ENCODE measurements around the gene TPP1. TPM values are rescaled to one million over a fixed set of nuclear protein-coding genes. Genes with fewer than 3 reads are reported as not detected.
A peak's percentile ranks its signal among the peaks of the same experiment; 100 is the strongest.

The TPP1 gene
- polyA plus RNA-seq, 1 donor from 2014 or later: 163 TPM

DNA sequence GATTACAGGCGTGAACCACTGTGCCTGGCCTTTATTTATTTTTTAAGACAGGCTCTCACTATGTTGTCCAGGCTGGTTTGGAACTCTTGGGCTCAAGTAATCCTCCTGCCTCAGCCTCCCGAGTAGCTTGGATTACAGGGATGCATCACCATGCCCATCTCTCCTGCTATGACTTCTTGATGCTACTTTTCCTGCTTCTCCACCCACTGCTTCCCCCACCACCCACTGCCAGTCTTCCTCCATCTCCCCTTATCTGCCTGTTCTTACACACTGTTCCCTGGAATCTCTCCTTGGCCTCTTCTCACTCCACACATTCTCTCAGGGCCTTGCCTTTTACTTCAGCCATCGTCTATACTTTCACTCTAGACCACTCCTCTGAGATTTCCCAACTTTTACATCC lies 17.3 kb upstream of the TPP1 start:
- no peaks in the 10 kb centered on the region for H3K9me3 Mint-ChIP-seq
- H3K4me1 Mint-ChIP-seq: no peaks in the 10 kb centered on the region
- no peak overlapping the region for H3K4me3 Mint-ChIP-seq
- peaks cover 2% of the 10 kb centered on the region for H3K36me3 Mint-ChIP-seq
- no peaks in the 10 kb centered on the region for H3K27me3 Mint-ChIP-seq
- no peak overlapping the region for H3K27ac Mint-ChIP-seq

DNA sequence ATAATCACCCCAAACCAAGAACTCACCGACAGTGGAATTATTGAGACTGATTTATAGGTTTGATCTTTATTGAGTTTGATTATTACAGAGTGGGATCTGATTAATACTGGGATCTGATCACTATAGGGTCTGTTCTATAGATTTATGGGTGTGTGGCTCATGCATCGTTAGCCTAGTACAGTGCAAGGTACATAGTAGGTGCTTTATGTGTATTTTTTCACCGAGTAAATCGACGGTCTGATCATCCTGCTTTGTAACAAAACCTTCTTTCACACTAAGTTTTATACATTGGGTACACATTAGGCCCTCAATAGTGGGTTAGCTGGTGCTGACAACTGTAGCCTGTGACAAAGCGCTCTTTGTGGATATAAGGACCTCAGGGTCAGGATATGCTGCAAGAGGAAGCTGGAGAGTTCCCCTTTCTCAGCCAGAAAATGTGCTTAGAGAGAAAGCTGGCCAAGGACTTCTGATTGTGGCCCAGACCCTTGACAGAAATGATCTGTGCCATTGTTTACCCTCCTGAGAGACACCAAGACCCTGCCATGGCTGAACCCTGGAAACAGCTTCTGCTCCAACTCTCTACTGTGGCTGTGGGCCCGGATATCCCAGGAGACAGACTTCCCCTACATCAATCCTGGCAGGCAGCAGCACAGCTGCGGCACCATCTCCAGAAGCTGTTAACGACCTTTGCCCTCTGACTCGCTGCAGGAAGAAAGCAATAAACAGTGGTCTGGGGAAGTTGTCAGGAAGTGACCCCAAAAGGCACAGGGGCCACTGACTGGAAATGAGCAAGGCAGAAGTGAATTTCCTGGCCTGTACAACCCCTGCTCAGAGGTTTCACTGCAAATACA lies 16.1 kb upstream of the TPP1 start:
- H3K4me1 Mint-ChIP-seq: no peaks in the 10 kb centered on the region
- peaks cover 2% of the 10 kb centered on the region for H3K36me3 Mint-ChIP-seq
- no peak overlapping the region for H3K4me3 Mint-ChIP-seq
- H3K9me3 Mint-ChIP-seq: no peaks in the 10 kb centered on the region
- H3K27me3 Mint-ChIP-seq: no peaks in the 10 kb centered on the region
- H3K27ac Mint-ChIP-seq: no peak overlapping the region

DNA sequence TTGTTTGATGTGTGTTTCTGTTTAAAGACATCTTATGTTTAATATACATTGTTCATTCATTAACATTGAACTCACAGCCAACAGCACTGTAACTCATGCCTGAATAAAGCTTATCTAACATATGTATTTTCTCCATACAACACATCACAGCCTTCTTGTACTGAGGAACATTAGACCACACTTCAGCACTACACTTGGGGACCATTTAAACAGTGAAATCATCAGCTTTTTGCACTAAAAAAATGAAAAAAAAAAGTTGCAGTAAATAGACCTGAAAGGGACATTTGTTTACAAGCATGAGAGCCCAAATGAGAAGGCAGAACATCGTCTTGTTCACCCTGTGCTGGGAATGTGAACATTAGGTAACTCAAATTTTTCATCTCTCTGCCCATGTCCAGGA lies 15.3 kb upstream of the TPP1 start:
- peaks cover 2% of the 10 kb centered on the region for H3K36me3 Mint-ChIP-seq
- H3K4me1 Mint-ChIP-seq: no peaks in the 10 kb centered on the region
- H3K4me3 Mint-ChIP-seq: no peak overlapping the region
- no peak overlapping the region for H3K27ac Mint-ChIP-seq
- H3K9me3 Mint-ChIP-seq: no peaks in the 10 kb centered on the region
- H3K27me3 Mint-ChIP-seq: no peaks in the 10 kb centered on the region

- H3K36me3 Mint-ChIP-seq: no peaks in the 10 kb centered on the region
- H3K4me3 Mint-ChIP-seq: no peak overlapping the region
- H3K9me3 Mint-ChIP-seq: no peaks in the 10 kb centered on the region
- no peaks in the 10 kb centered on the region for H3K27me3 Mint-ChIP-seq
- H3K4me1 Mint-ChIP-seq: no peaks in the 10 kb centered on the region
- no peak overlapping the region for H3K27ac Mint-ChIP-seq
Observed at GRCh38 chr11:6633422-6634408, 14.5 kb upstream of the TPP1 start.

DNA sequence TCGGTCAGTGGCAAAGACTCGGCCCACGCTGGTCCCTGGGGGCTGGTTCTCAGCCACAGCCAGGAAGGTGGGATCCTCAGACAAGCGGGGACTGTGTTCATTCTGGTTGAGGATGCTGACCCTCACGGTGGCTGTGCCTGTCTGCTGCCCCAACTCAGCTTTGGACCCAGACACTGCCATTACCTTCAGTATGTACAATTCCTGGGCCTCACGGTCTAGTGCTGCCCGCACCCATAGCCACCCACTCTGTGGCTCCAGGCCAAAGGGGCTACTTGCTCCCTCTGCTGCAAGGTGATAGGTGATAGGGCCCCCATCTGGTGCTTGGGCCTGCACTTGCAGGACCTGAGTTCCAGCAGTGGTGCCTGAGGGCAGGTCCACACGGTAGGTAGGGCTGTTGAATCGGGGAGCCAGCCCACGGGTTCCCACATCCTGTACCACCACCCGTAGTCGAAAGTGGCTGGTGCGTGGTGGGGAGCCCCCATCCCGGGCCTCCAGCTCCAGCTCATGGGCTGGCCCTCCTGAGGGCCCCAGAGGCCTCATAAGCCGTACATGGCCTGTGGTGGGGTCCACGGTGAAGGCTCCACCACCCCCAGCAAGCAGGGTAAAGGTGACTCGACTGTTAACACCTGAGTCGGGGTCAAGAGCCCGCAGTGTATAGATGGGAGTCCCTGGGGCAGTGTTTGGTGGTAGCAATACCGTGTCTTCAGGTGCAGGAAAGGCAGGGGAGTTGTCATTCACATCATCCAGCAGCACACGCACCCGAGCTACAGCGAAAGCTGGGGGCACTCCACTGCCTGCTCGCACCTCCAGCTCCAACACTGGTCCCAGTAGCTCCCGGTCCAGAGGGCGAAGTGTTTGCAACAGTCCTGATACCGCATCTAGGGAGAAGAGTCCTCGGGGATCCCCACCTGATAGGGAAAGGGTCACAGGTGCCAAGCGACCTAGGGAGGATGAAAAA lies 13.2 kb upstream of the TPP1 start:
- Mint-ChIP-seq H3K36me3 (no peaks in the 10 kb centered on the region), H3K4me1 (peaks cover 5 to 10% (median 8%) of the 10 kb centered on the region in 3 donors), H3K27me3 (no peaks in the 10 kb centered on the region), H3K4me3 (peak overlapping the region in 1 of 4 donors; percentile 78), H3K27ac (peak overlapping the region in 1 of 3 donors; percentile 47), H3K9me3 (no peaks in the 10 kb centered on the region)

- Mint-ChIP-seq H3K27me3 (no peaks in the 10 kb centered on the region), H3K36me3 (no peaks in the 10 kb centered on the region), H3K4me3 (peak overlapping the region in 1 of 4 donors; percentile 60), H3K4me1 (peaks cover 10 to 11% (median 11%) of the 10 kb centered on the region in 3 donors), H3K9me3 (no peaks in the 10 kb centered on the region), H3K27ac (no peak overlapping the region)
Observed at GRCh38 chr11:6631361-6631890, 12.2 kb upstream of the TPP1 start.

- Mint-ChIP-seq H3K9me3 (no peaks in the 10 kb centered on the region), H3K36me3 (no peaks in the 10 kb centered on the region), H3K4me3 (peak overlapping the region in 1 of 4 donors; percentile 60), H3K27me3 (no peaks in the 10 kb centered on the region), H3K27ac (no peak overlapping the region), H3K4me1 (peaks cover 11 to 12% (median 11%) of the 10 kb centered on the region in 3 donors)
Observed at GRCh38 chr11:6630632-6631291, 11.5 kb upstream of the TPP1 start.

DNA sequence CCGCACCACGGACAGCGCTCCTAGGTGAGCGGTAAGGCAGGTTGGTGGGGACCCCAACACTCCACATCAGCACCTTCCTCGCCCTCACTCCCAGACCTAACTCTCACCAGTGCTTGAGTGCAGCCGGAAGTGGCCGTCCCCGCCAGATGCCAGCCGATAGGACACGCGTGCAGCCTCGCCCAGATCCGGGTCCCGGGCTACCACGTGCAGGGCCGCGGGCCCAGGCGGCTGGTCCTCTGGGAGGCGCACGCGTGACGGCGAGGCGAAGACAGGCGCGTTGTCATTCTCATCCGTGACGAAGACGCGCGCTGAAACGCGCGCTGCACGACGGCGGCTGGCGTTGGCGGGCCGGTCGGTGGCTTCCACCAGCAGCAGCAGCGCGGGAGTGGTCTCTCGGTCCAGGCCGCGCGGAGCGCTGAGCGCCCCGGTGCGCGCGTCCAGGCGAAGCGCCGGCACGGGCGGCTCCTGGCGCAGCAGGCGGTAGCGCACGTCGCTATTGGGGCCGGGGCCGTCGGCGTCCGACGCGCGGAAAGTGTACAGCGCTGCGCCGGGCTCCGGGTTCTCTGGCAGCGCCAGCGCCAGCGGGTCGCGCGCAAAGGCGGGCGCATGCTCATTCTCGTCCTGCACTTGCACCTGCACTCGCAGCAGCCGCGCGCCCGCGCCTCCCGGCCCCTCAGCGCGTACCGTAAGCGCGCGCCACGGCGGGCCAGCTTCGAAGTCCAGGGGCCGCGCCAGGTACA lies 10.8 kb upstream of the TPP1 start:
- no peak overlapping the region for H3K4me3 Mint-ChIP-seq
- H3K4me1 Mint-ChIP-seq: peaks cover 11 to 12% (median 11%) of the 10 kb centered on the region in 3 donors
- no peaks in the 10 kb centered on the region for H3K27me3 Mint-ChIP-seq
- H3K9me3 Mint-ChIP-seq: no peaks in the 10 kb centered on the region
- no peaks in the 10 kb centered on the region for H3K36me3 Mint-ChIP-seq
- no peak overlapping the region for H3K27ac Mint-ChIP-seq

DNA sequence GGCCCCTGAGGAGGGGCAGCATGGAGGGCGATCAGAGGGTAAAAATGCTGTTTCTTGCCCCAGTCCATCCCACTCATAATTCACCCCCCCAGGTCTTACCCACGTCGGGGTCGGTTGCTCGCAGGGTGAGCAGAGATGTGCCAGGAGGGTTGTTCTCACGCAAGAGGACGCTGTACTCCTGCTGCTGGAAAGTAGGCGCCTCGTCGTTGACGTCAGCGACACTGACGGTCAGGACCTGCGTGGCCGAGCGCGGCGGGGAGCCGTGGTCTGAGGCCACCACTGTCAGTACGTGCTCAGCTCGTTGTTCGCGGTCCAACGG lies 10.3 kb upstream of the TPP1 start:
- no peaks in the 10 kb centered on the region for H3K9me3 Mint-ChIP-seq
- H3K27me3 Mint-ChIP-seq: no peaks in the 10 kb centered on the region
- no peak overlapping the region for H3K4me3 Mint-ChIP-seq
- peaks cover 11 to 12% (median 12%) of the 10 kb centered on the region in 3 donors for H3K4me1 Mint-ChIP-seq
- no peak overlapping the region for H3K27ac Mint-ChIP-seq
- H3K36me3 Mint-ChIP-seq: no peaks in the 10 kb centered on the region

DNA sequence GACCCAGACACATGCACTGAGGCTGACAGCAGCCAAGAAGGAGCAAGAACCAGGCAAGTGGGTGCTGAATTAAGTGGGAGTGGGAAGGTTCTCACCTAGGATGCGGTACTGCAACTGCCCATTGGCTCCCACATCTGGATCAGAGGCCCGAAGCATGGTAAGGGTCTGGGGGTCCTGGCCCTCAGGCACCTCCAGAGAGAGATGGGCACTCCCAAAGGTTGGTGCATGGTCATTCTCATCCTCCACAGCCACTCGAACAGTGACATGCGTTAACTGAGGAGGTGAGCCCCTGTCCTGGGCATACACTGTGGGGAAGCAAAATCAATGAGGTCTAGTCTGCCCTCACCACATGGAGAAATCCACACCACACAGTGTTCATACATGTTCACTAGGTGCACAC lies 9.3 kb upstream of the TPP1 start:
- Mint-ChIP-seq H3K4me3 (no peak overlapping the region), H3K27me3 (no peaks in the 10 kb centered on the region), H3K4me1 (peaks cover 11 to 16% (median 12%) of the 10 kb centered on the region in 3 donors), H3K9me3 (no peaks in the 10 kb centered on the region), H3K27ac (no peak overlapping the region), H3K36me3 (no peaks in the 10 kb centered on the region)

GRCh38 chr11:6627762-6628241 lies 8.6 kb upstream of the TPP1 start:
- Mint-ChIP-seq H3K36me3 (no peaks in the 10 kb centered on the region), H3K4me1 (peaks cover 11 to 16% (median 12%) of the 10 kb centered on the region in 3 donors), H3K4me3 (peak overlapping the region in 3 of 4 donors; percentile 6 to 89 (median 61))

GRCh38 chr11:6626971-6627761 lies 7.9 kb upstream of the TPP1 start:
- Mint-ChIP-seq H3K9me3 (no peaks in the 10 kb centered on the region), H3K27me3 (no peaks in the 10 kb centered on the region), H3K27ac (peak overlapping the region in 2 of 3 donors; percentile 7 to 91), H3K36me3 (no peaks in the 10 kb centered on the region), H3K4me3 (peak overlapping the region in 3 of 4 donors; percentile 6 to 89 (median 61)), H3K4me1 (peaks cover 11 to 16% (median 12%) of the 10 kb centered on the region in 3 donors)

More at GRCh38 chr11:6627762-6628241, 8.6 kb upstream of the TPP1 start:
- no peaks in the 10 kb centered on the region for H3K27me3 Mint-ChIP-seq
- H3K9me3 Mint-ChIP-seq: no peaks in the 10 kb centered on the region
- H3K27ac Mint-ChIP-seq: peak overlapping the region in 2 of 3 donors; percentile 7 to 91

All from IgD-negative memory B cell (primary cell).